ENCODE results near the gene MICU2. TPM values are rescaled to one million over a fixed set of nuclear protein-coding genes. Genes with fewer than 3 reads are reported as not detected.

The MICU2 gene
- total and polyA plus RNA-seq, 8 donors: 20.9 to 110 (median 45.5) TPM

DNA sequence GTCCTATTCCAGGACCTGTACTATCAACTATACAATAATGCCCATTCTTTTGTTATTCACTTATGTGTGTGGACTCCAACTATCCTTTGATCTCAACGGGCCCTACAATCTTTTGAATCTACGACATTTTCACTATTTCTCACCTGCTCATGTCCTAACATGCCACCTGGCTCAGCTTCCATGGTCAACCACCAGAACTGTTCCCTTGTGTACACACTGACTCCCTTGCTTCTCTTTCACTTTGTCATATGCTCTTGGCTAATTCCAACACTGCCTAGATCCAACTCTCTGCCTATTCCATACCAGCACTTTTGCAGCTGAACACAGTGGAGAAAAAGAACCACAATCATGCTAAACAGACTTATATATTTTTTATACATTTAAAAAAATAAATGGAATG lies 53.1 kb downstream of the MICU2 start:
- no peaks in the 10 kb centered on the region for H3K9me3 ChIP-seq
- no peaks in the 10 kb centered on the region for H3K4me1 ChIP-seq
- WGBS, 5 donors: 85 to 93% (median 89%) methylated on average over 2 of the region's 2 CpGs
- no peaks in the 10 kb centered on the region for H3K27me3 ChIP-seq
- intact Hi-C loops (cut with DNase I; ENCODE audit: low total_unique reads): no loop called here
- H3K36me3 ChIP-seq: no peaks in the 10 kb centered on the region
- DNase-seq: no peak
- no peak overlapping the region for H3K27ac ChIP-seq
- TF ChIP-seq POLR2AphosphoS5 (IDR thresholded peaks at IDR 0.05): no peak
- TF ChIP-seq, protein P1, sequence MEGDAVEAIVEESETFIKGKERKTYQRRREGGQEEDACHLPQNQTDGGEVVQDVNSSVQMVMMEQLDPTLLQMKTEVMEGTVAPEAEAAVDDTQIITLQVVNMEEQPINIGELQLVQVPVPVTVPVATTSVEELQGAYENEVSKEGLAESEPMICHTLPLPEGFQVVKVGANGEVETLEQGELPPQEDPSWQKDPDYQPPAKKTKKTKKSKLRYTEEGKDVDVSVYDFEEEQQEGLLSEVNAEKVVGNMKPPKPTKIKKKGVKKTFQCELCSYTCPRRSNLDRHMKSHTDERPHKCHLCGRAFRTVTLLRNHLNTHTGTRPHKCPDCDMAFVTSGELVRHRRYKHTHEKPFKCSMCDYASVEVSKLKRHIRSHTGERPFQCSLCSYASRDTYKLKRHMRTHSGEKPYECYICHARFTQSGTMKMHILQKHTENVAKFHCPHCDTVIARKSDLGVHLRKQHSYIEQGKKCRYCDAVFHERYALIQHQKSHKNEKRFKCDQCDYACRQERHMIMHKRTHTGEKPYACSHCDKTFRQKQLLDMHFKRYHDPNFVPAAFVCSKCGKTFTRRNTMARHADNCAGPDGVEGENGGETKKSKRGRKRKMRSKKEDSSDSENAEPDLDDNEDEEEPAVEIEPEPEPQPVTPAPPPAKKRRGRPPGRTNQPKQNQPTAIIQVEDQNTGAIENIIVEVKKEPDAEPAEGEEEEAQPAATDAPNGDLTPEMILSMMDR (IDR thresholded peaks at IDR 0.05): no peak
- no peak for TF ChIP-seq EP300 (IDR thresholded peaks at IDR 0.05)
- no peak for TF ChIP-seq POLR2A (IDR thresholded peaks at IDR 0.05)
- no peak overlapping the region for H3K4me3 ChIP-seq

DNA sequence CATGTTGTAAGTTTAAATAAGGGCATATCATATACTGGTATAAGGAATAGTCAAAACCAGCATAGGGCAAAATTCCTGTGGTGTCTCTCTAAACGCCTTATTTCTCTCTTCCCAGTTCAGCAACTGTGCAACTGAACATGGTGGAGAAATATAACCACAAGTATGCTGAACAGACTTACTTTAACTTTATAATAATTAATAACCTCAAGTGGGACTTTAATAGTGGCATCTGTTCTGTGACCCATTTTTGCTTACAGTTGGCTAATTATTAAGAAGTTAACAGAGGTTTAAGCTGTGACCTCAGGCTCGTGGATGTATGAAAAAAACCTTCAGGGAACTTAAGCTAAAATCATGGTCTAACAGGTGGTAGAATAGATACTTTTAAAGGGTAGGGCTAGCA lies 54.3 kb downstream of the MICU2 start:
- TF ChIP-seq EP300 (IDR thresholded peaks at IDR 0.05) (no peak), POLR2A (IDR thresholded peaks at IDR 0.05) (no peak), POLR2AphosphoS5 (IDR thresholded peaks at IDR 0.05) (no peak)
- TF ChIP-seq, protein P1 (IDR thresholded peaks at IDR 0.05): no peak
- H3K4me3 ChIP-seq: no peak overlapping the region
- H3K27ac ChIP-seq: no peak overlapping the region
- WGBS, 5 donors: 57 to 81% (median 72%) methylated on average over 2 of the region's 2 CpGs
- H3K9me3 ChIP-seq: no peaks in the 10 kb centered on the region
- intact Hi-C loops (cut with DNase I; ENCODE audit: low total_unique reads): no loop called here
- no peaks in the 10 kb centered on the region for H3K4me1 ChIP-seq
- DNase-seq: no peak
- no peaks in the 10 kb centered on the region for H3K27me3 ChIP-seq
- H3K36me3 ChIP-seq: peaks cover 0 to 9% (median 6%) of the 10 kb centered on the region in 4 donors

DNA sequence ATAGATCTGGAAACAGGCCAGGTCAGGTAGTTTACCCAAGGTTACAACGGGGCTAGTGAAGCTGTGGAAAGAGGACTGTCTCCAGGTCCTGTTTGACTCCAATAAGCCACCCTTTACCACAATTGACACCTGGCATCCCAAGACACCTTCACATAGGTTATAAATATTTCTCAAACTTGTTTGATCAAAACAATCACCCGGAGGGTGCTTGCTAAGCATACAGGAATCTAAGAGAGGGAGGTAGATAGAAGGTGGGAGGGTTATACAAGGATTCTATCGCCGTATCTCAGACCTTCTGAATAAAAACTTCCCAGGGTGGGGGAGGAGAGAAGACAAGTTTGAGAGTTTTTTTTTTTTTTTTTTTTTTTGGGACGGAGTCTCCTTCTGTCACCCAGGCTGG lies 55.4 kb downstream of the MICU2 start:
- Histone ChIP-seq H3K27me3 (no peaks in the 10 kb centered on the region), H3K27ac (no peak overlapping the region), H3K4me1 (no peaks in the 10 kb centered on the region), H3K4me3 (no peak overlapping the region), H3K9me3 (no peaks in the 10 kb centered on the region), H3K36me3 (peaks cover 0 to 9% (median 6%) of the 10 kb centered on the region in 4 donors)
- DNase-seq: no peak
- TF ChIP-seq EP300 (IDR thresholded peaks at IDR 0.05) (no peak), POLR2A (IDR thresholded peaks at IDR 0.05) (no peak), POLR2AphosphoS5 (IDR thresholded peaks at IDR 0.05) (no peak)
- TF ChIP-seq, protein P1 (IDR thresholded peaks at IDR 0.05): no peak
- intact Hi-C loops (cut with DNase I; ENCODE audit: low total_unique reads): no loop called here
- WGBS, 5 donors: 78 to 92% (median 86%) methylated on average over 5 of the region's 5 CpGs

DNA sequence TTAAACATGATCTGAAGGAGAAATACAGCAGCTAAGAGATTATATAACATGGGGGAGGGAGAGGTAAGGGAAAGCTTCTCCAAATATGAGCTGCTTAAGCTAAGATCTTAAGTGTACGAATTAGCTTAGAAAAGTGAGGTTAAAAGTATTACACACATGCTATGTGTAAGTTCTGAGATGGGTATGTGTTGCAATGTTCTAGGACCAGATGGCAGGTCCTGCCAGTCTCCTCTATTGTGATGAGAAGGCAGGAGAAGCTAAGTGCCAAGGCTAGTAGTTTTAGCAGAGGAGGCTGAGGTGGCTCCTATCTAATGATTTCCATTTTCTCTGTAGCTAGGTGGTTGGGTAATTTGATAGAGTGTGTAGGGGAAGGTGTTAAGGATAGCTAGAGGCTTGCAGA lies 57.6 kb downstream of the MICU2 start:
- TF ChIP-seq POLR2AphosphoS5 (IDR thresholded peaks at IDR 0.05): no peak
- WGBS, 5 donors: 78 to 96% (median 81%) methylated on average over 1 of the region's 1 CpG
- intact Hi-C loops (cut with DNase I; ENCODE audit: low total_unique reads): no loop called here

DNA sequence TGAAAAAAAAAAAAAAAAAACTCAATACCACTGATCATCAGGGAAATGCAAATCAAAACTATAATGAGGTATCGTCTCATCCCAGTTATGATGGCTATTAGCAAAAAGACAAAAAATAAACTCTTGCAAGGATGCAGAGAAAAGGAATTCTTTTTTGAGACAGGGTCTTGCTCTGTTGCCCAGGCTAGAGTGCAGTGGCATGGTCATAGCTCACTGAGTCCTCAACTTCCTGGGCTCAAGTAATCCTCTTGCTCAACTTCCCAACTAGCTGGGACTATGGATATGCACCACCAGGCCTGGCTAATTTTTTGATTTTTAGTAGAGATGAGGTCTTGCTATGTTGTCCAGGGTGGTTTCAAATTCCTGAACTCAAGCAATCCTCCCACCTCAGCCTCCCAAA lies 59.5 kb downstream of the MICU2 start:
- no peaks in the 10 kb centered on the region for H3K9me3 ChIP-seq
- H3K4me3 ChIP-seq: no peak overlapping the region
- TF ChIP-seq, protein P1 (IDR thresholded peaks at IDR 0.05): no peak
- TF ChIP-seq POLR2A (IDR thresholded peaks at IDR 0.05): no peak
- peaks cover 0 to 9% (median 6%) of the 10 kb centered on the region in 4 donors for H3K36me3 ChIP-seq
- intact Hi-C loops (cut with DNase I; ENCODE audit: low total_unique reads): no loop called here
- no peak overlapping the region for H3K27ac ChIP-seq
- no peak for DNase-seq
- H3K27me3 ChIP-seq: no peaks in the 10 kb centered on the region
- 95 to 100% (median 100%) methylated on average over 1 of the region's 1 CpG for WGBS, 5 donors
- peaks cover 0 to 15% (median 7%) of the 10 kb centered on the region in 4 donors for H3K4me1 ChIP-seq

More for the DNA sequence above, 57.6 kb downstream of the MICU2 start:
- Histone ChIP-seq H3K27ac (no peak overlapping the region), H3K4me1 (peaks cover 0 to 11% (median 4%) of the 10 kb centered on the region in 4 donors), H3K27me3 (no peaks in the 10 kb centered on the region), H3K4me3 (no peak overlapping the region), H3K36me3 (peaks cover 0 to 9% (median 6%) of the 10 kb centered on the region in 4 donors), H3K9me3 (no peaks in the 10 kb centered on the region)
- no peak for DNase-seq
